GM21360 (cell line): ENCODE results near the gene MBLAC1.
"Not testable (repeated sequence)": the region's sequence is repeated elsewhere in the genome, so short reads cannot be mapped to it uniquely, and the experiment has no call there.

ENCODE experiments used
- ATAC-seq: cut with Tn5 transposase; IDR thresholded peaks from one replicate; pipeline ENCODE4 v1.9.1; 2021; ENCODE audit warnings: mild to moderate bottlenecking, moderate library complexity; ENCODE audit not compliant: unreplicated experiment

MBLAC1 gene

DNA sequence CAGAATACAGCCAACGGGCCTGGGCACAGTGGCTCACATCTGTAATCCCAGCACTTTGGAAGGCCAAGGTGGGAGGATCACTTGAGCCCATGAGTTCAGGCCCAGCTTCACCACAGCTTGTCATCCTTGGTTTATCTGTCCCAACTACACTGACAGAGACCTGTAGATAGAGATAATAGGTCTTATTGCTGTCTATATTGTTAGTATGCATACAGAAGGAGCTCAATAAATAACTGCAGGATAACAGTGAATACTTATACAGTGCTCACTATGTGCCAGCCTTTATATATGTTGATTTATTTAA, 6.1 kb upstream of the MBLAC1 start:
- ATAC-seq = no peak

DNA sequence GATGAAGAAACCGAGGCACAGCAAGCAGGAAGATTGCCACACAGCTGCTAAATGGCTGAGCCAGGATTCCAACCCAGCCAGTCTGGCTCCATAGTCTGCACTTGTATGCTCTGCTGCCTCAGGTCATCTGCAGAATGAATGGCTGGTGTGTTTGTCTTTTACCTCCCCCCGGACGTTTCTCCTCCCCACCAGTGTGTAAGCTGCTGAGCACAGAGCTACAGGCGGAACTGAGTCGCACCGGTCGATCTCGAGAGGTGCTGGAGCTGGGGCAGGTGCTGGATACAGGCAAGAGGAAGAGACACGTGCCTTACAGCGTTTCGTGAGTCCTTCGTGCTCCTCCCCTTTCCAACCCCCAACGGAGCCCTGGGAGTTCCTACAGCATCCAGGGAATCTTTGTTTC, 4.7 kb upstream of the MBLAC1 start:
- no peak for ATAC-seq

DNA sequence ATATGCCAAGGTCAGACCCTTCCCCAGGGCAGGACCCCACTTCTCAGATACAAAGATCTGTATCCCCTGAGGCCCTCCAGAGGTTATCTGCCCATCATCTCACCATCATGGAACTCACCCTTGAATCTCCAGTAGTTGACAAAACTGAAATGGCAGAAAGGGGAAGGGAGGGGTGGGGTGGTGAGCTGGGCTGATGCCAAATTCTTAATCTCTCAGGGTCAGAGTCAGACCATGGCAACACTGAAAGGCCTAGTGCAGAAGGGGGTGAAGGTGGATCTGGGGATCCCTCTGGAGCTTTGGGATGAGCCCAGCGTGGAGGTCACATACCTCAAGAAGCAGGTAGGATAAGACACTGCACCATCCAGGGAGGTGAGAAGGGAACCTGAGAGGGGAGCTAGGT, 4.2 kb upstream of the MBLAC1 start:
- ATAC-seq = no peak

DNA sequence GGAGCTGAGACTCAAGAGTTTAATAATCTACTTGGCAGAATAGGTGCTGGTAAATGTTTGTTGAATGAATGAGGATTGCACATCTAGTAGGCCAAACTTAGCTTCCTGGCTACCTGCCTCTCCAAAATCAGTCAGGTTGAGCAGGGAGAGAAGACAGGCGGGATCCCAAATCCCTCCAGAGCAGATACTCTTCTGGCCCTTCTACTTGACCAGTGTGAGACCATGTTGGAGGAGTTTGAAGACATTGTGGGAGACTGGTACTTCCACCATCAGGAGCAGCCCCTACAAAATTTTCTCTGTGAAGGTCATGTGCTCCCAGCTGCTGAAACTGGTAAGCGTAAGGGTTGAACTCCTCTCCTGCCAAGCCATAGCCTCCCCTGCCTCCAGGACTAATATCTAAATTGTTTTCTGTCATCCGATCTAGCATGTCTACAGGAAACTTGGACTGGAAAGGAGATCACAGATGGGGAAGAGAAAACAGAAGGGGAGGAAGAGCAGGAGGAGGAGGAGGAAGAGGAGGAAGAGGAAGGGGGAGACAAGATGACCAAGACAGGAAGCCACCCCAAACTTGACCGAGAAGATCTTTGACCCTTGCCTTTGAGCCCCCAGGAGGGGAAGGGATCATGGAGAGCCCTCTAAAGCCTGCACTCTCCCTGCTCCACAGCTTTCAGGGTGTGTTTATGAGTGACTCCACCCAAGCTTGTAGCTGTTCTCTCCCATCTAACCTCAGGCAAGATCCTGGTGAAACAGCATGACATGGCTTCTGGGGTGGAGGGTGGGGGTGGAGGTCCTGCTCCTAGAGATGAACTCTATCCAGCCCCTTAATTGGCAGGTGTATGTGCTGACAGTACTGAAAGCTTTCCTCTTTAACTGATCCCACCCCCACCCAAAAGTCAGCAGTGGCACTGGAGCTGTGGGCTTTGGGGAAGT, 2.2 kb upstream of the MBLAC1 start:
- no peak for ATAC-seq

DNA sequence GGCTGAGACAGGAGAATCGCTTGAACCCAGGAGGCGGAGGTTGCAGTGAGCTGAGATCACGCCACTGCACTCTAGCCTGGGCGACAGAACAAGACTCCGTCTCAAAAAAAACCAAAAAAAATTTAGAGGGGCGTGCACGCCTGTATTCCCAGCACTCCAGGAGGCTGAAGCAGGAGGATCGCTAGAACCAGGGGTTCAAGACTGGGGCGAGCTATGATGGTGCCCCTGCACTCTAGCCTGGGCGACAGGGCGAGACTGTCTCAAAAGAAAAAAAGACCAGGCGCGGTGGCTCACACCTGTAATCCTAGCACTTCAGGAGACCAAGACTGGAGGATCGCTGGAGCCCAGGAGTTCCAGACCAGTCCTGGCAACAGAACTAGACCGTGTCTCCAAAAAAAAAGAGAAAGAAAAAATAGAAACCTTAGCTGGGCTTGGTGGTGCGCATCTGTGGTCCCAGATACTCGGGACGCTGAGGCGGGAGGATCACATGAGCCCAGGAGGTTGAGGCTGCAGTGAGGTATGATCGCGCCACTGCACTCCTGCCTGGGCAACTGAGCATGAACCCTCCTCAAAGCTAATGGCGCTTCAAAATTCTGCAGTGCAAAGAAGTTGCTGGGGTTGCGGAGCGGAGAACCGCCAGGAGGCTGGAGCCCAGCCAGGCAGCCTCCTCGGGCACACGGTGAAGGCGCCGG, 382 bp upstream of the MBLAC1 start:
- no peak for ATAC-seq

DNA sequence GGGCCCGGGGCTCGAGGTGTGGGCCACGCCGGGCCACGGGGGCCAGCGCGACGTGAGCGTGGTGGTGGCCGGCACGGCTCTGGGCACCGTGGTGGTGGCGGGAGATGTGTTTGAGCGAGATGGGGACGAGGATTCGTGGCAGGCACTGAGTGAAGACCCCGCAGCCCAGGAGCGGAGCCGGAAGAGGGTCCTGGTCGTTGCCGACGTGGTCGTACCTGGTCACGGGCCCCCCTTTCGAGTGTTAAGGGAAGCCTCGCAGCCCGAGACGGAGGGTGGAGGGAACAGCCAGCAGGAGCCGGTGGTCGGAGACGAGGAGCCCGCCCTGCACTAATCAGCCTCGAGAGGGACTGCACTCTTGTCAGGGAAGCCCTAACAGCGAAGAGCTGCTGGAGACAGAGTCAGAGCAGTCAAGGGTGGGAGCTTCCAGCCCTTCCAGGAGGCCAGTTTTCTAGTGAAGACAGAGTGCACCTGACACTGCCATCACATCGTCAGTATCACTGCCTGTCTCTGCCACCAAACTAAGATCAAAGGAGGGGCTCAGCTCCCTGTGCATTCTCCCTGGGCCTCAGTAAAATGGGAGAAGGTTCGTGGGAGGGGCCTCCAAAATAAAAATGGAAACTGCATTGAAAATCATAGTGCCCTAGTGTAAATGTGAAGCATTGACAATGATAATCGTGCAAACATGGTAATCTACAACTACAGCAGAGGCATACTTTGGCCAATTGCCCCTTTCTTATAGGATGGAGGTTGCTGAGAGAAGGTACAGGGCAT, 1.3 kb downstream of the MBLAC1 start:
- no peak for ATAC-seq

DNA sequence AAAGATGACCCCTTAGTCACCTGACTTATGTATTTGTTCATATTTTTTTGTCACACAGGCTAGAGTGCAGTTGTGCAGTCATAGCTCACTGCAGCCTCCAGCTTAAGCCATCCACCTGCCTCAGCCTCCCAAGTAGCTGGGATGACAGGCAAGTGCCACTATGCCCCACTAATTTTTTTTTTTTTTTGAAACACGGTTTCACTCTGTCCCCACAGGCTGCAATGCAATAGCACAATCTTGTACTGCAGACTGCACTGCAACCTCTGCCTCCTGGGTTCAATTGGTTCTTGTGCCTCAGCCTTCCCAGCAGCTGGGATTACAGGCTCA, 1.8 kb downstream of the MBLAC1 start:
- ATAC-seq = no peak

DNA sequence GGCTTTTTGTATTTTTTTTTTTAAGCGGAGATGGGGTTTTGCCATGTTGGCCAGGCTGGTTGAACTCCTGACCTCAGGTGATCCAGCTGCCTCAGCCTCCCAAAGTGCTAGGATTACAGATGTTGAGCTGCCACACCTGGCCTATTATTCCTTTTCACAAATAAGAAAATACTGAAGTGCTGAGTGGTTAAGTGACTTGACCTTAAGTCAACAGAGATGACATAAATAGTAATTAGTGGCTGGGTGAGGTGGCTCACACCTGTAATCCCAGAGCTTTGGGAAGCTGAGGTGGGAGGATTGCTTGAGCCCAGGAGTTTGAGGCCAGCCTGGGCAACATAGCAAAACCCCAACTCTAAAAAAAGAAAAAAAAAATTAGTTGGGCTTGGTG, 3.4 kb downstream of the MBLAC1 start:
- ATAC-seq = not testable (repeated sequence)

DNA sequence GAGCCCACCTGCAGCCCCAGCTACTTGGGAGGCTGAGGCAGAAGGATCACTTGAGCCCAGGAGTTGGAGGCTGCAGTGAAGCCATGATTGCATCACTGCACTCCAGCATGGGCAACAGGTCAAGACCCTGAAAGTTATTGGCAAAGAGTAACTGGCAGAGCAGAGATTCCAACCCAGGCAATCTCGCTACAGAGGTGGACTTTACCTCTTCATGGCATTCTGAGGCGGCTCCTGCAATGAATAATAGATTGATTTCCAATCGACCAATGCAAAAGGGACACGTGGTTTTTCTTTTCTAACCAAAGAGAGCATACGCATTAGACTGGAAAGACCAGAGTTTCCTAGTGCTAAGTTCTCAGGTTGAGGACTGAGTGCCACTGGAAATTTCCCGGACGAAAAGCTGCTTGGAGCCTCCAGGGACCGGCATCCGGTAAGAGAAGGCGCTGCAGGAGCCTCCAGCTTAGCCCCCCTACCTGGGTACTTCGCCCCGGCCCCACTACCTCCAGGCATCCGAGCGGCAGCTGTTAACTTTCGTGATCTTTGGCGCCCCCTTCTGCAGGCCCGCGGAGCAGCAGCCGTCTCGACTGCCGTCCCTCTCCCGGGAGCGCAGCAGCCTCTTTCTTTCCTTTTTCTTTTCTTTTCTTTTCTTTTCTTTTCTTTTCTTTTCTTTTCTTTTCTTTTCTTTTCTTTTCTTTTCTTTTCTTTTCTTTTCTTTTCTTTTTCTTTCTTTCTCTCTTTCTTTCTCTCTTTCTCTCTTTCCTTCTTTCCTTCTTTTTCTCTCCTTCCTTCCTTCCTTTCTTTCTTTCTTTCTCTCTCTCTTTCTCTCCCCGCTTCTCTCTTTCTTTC, 4.1 kb downstream of the MBLAC1 start:
- no peak for ATAC-seq

DNA sequence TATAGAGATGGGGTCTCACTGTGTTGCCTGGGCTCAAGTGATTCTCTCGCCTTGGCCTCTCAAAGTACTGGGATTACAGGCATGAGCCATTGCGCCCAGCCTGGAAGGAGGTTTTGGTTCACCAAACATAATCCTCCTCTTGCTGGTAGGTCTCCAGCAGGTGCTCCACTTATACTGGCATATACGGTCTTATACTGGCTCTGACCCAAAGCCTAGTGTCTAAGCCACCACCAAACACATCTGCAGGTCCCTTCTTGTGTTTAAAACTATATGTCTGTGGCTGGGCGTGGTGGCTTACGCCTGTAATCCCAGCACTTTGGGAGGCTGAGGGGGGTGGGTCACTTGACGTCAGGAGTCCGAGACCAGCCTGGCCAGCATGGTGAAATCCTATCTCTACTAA, 5.4 kb downstream of the MBLAC1 start:
- no peak for ATAC-seq

DNA sequence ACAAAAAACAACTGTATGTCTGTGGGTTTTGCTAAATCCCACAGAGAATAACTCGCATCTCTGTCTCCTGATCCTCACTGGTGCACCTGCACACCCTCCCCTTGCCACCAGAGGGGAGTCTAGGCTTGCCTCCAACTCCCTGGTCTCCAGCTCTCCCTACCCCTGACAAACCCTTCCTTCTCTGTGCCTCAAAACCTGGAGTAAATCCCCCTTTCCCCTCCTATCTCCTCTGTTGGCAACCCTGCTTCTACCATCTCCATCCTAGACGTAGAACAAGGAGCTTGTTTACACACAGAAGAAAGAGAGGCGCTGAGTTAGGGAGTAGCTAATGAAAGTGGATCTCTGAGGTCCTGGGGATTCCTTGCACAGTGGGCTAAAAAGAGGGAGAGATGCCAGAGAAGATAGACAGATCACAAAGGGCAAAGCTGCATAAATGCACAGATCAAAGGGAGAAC, 6.0 kb downstream of the MBLAC1 start:
- ATAC-seq = no peak

DNA sequence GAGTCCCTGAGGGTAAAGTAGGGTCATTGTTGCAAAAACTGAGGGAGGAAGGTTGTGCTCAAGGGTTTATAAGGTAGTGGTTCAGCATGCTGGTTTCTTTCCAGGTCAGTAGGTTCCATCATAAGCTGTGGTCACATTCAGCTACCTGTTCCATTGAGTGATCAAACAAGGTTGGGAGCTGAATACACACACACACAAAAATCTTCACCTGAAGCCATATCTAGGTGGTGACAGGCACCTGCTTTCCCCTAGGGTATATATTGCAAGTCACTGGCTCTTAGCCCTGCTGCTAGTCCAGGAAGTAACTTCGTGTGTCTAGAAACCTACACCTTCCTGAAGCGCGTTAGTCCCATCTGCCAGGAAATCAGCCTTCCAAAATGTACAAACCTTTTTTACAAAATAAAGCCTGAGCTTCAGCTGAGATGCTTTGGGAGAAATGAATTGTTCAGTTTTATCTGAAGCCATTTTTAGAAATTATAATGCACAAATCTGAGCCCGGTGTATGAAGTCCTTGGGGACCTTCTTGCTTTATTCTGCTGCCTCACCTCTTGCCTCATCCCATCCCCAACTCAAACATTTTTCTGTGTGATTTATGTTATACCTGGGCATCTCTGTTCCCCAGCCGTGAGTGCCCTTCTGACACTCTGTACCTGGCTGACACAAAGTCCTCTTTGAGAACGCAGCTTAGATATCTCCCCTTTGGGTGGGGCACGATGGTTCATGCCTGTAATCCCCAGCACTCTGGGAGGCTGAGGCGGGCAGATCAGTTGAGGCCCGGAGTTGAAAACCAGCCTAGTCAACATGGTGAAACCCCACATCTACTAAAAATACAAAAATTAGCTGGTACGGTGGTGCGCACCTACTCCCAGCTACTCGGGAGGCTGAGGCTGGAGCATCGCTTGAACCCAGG, 11.3 kb downstream of the MBLAC1 start:
- ATAC-seq = no peak

DNA sequence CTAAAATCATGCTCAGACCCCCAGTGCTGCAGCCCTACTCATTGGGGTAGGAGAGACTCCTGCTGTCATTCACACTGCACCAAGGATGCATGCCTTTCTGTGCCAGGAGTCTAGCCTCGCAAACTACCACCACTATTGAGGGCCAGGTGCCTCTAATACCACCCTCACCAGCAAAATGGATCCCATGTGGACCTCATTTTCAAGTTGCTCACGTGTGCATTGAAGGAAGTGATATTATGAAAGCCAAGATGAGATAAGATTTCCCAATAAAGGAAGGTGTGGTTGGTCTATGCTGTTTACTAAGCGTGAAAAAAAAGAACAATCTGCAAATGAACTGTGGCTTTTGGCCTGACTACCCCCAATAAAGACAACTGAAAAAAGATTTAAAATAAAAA, 14.8 kb downstream of the MBLAC1 start:
- ATAC-seq = no peak

DNA sequence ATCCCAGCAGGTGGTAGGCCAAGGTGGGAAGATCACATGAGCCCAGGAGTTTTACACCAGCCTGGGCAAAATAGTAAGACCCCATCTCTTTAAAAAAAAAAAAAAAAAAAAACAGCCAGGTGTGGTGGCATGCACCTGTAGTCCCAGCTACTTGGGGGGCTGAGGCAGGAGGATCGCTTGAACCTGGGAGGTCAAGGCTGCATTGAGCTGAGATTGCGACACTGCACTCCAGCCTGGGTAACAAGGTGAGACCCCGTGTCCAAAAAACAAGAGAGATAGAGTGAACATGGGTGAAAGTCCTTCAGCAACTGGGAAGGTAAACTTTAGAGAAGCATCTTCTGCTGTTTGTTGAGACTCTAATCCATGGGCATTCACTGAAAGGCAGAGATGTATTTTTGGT, 15.7 kb downstream of the MBLAC1 start:
- ATAC-seq = no peak

DNA sequence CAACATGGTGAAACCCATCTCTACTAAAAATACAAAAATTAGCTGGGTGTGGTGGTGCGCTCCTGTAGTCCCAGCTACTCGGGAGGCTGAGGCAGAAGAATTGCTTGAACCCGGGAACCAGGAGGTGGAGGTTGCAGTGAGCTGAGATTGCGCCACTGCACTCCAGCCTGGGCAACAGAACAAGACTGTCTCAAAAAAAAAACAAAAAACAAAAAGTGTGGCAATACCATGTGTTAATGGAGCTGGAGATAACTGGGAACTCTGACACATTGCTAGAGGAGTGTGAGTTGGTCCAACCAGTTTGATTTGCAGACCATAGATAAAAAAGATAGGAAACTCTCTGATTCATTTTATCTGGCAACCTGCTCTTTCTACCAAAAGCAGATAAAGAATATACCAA, 19.6 kb downstream of the MBLAC1 start:
- ATAC-seq = not testable (repeated sequence)

DNA sequence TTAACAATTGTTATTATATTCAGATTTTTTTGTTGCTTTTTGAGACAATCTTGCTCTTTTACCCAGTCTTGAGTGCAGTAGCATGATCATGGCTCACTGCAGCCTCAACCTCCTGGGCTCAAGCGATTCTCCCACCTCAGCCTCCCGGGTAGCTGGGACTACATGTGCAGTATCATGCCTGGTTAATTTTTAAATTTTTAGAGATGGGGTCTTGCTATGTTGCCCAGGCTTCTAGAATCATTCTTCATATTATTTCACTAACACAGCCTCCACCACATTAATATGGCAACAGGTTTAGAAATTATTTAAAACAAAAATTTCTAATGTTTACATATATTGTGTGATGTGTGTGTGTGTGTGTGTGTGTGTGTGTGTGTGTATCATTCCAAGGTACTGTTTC, 20.5 kb downstream of the MBLAC1 start:
- no peak for ATAC-seq

DNA sequence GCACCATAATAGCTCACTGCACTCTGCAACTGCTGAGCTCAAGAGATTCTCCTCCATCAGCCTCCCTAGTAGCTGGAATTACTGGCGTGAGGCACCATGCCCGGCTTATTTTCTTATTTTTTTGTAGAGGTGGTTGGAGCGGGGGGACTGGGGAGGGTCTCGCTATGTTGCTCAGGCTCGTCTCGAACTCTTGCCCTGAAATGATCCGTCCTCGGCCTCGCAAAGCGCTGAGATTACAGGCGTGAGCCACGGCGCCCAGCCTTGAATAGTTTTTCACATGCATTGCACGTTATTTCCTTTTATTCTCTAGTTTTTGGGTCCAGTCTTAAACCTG, 21.4 kb downstream of the MBLAC1 start:
- ATAC-seq = peak; percentile 1

DNA sequence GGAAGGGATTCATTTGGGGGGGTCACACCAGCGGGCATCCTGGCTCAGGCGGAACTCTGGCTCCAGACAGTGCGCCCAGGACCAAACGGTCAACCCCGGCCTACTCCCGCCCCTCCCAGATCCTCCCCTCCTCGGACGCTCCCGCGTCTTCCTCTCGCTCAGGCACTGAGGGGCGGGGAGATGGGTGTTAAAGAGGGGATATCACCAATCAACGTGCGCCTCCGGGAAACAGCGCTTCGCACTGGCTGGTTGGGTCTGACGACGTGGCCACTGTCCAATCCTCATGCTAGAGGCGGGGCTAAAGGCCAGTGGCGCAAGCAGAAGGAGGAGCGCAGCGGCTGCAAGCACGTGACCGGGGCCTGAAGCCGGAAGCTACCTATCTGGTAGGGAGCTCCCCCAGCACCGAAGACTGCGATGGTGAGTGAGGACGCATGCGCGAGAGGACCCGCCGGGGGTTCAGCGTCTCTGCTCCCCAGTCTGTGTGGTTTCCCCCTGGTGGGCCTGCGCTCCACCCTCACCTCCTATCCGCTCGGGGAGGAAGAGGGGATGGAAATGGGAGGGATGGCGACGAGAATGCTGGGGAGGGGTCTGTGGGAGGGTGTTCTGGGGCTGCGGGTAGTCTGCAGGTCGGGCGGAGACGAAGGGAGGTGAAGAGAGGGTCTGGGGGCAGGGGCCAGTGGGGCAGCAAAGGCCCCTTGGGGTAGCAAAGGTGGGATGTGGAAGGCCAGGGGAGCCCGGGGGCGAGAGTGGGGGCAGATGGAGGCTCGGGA, 22.0 kb downstream of the MBLAC1 start, which contains the start of gene LAMTOR4:
LAMTOR4 (plus strand) TSS at position 360 of the 770 bp plus-strand sequence; CDS start at position 415, 55 bp downstream.
- peak; percentile 93 for ATAC-seq

DNA sequence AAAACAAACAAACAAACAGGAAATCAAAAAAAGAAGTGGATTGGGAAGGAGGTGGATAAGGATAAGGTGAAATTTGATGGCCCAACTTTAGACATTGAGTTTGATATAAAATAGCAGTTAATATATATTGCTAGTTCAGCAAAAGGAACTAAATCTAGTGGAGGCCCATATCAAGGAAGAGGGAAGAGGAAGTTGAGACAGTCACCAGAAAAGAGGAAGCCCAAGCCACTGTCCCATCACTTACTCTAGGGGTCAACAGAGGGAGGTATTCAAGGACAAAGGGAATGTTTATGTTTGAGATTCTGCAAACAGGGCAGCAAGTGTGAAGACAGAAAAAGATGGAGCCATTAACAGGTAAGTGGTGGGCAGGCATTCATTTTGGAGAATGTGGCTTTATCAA, 25.6 kb downstream of the MBLAC1 start:
- ATAC-seq = no peak
